Measurements from ENCODE around the gene BCAS3.

GRCh38 chr17:61160789-61161445 is 483.3 kb downstream of the BCAS3 start:
- TF ChIP-seq CTCF (IDR thresholded peaks at IDR 0.05) (no peak), POLR2A (IDR thresholded peaks at IDR 0.05) (no peak)

Measured in body of pancreas (tissue), 4 donors.